ENCODE results near the gene DACT3.

The DACT3 gene

DNA sequence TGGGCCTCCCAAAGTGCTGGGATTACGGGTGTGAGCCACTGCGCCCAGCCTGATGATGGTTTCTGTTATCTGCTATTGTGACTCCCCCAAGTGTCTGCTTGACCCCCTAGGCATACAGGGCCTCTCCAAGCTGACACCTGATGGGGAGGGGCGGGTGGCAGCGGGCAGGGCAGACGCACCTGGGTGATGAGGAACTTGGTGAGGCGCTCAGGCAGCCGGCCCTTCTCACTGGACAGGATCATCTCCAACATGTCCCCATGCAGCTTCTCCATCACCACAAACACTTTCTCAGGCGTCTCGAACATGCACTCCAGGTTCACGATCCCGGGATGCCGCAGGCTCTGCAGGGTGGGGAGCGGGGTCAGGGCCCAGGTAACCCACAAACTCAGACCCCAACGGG, 28.4 kb upstream of the DACT3 start:
- Histone ChIP-seq H3K36me3 (ENCODE audit: insufficient read depth, low read length) (peaks cover 33% of the 10 kb centered on the region), H3K9ac (ENCODE audit: low read depth, low read length) (no peak overlapping the region), H3K4me1 (ENCODE audit: insufficient read depth, low read length) (no peaks in the 10 kb centered on the region), H3K9me3 (ENCODE audit: control insufficient read depth, insufficient read depth, low read length) (no peaks in the 10 kb centered on the region)

DNA sequence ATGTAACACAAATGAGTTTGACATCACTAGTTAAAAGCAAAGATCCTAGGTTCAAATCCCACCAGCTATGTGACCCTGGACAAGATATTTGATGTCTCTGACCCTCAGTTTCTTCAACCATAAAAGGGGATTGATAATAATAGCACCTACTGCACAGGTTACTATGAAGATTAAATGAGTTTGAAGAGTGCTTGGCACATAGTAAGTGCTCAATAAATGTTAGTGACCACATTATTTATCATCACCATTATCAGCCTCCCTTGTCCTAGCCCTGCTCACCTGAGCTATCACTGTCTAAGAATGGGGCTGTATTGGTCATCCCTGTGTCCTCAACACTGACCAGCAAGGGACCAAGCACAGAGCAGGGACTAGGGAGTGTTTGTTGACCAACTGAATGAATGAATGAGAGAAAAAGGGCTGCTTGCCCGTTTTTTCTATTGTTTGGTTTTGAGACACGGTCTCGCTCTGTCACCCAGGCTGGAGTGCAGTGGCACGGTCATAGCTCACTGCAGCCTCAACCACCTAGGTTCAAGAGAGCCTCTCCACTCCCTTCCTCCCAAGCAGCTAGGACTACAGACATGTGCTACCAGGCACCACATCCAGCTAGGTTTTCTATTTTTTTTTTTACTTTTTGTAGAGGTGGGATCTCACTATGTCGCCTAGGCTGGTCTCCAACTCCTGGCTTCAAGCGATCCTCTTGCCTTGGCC, 26.6 kb upstream of the DACT3 start:
- H3K9me3 ChIP-seq (ENCODE audit: control insufficient read depth, insufficient read depth, low read length): no peaks in the 10 kb centered on the region
- no peaks in the 10 kb centered on the region for H3K4me1 ChIP-seq (ENCODE audit: insufficient read depth, low read length)
- H3K36me3 ChIP-seq (ENCODE audit: insufficient read depth, low read length): peaks cover 24% of the 10 kb centered on the region
- no peak overlapping the region for H3K9ac ChIP-seq (ENCODE audit: low read depth, low read length)

DNA sequence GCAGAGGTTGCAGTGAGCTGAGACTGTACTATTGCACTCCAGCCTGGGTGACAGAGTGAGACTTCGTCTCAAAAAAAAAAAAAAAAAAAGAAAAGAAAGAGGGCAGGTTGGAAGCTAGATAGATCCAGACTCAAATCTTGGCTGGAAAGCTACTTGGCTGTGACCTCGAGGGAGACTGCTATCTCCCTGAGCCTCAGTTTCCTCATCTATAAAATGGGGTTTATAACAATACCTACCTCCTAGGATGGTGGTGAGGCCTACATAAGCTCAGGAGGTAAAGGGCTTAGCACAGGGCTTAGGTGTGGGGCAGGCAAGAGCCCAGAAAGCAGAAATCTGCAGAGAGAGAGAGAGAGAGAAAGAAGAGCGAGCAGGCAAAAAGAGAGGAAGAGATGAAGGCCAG, 24.2 kb upstream of the DACT3 start:
- Histone ChIP-seq H3K9me3 (ENCODE audit: control insufficient read depth, insufficient read depth, low read length) (no peaks in the 10 kb centered on the region), H3K9ac (ENCODE audit: low read depth, low read length) (no peak overlapping the region), H3K4me1 (ENCODE audit: insufficient read depth, low read length) (no peaks in the 10 kb centered on the region), H3K36me3 (ENCODE audit: insufficient read depth, low read length) (peaks cover 11% of the 10 kb centered on the region)

DNA sequence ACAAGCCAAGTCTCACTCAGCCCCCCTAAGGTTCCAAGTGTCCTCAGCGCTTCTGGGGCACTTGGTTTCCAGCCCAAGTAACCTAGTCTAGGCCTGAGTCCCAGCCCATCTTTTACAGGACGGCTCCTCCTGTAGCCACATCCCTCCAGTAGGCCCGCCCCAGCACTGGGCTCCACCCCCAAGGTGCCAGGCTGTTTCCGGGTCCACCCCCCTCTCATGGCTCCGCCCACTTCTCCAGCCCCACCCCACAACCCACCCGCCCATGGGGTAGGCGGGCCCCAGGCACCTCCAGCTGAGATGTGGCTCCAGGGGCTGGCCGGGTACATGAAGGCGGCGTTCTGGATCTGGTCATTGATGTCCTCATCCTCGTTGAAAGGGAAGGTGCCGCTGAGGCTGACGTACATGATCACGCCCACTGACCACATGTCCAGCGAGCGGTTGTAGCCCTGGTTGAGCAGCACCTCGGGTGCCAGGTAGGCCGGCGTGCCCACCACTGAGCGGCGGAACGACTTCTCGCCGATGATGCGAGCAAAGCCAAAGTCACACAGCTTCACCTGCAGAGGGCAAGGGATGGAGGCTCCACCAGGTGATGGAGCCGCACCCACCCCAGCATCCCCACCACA, 17.2 kb upstream of the DACT3 start:
- peaks cover 5% of the 10 kb centered on the region; the same call in 1 of the 2 replicates for H3K4me1 ChIP-seq (ENCODE audit: insufficient read depth, low read length)
- H3K36me3 ChIP-seq (ENCODE audit: insufficient read depth, low read length): peaks cover 4% of the 10 kb centered on the region
- H3K9ac ChIP-seq (ENCODE audit: low read depth, low read length): no peak overlapping the region
- no peaks in the 10 kb centered on the region for H3K9me3 ChIP-seq (ENCODE audit: control insufficient read depth, insufficient read depth, low read length)

DNA sequence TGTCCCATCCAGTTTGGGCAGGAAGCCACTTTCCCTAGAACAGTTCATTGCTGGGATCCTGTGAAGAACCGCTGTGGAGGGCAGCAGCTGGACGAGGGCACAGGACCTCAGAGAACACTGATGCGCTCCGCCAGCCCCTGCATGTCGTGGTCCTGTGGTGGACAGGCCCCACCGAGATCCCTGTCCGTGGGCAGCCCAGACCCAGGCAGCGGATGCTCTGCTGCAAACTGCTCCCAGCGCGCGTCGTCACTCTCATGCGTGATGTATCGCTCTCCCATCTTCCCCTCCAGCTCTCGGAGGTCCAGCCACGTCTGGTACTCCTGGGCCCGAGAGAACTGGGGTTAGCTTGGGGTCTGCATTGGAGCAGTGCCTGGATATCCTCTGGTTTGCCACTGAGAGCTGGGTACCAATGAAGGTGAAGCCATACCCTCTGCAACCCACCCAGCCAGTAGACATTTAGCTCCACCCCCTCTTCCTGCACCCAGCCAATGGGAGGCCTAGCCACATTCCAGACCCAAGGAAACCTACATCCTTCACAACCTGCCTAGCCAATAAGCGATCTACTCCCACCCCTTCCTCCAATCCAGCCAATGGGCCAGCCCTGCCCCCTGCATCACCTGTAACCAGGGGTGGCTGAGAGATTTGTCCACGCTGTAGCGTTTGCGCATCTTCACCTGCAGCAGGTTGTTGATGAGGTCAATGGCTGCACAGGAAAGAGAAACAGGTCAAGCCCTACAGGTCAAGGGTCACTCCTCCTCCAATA, 13.6 kb upstream of the DACT3 start:
- H3K9me3 ChIP-seq (ENCODE audit: control insufficient read depth, insufficient read depth, low read length): no peaks in the 10 kb centered on the region; the same call in 1 of the 2 replicates
- H3K36me3 ChIP-seq (ENCODE audit: insufficient read depth, low read length): peaks cover 4% of the 10 kb centered on the region
- no peak overlapping the region for H3K9ac ChIP-seq (ENCODE audit: low read depth, low read length)
- peaks cover 5% of the 10 kb centered on the region; the same call in 1 of the 2 replicates for H3K4me1 ChIP-seq (ENCODE audit: insufficient read depth, low read length)

DNA sequence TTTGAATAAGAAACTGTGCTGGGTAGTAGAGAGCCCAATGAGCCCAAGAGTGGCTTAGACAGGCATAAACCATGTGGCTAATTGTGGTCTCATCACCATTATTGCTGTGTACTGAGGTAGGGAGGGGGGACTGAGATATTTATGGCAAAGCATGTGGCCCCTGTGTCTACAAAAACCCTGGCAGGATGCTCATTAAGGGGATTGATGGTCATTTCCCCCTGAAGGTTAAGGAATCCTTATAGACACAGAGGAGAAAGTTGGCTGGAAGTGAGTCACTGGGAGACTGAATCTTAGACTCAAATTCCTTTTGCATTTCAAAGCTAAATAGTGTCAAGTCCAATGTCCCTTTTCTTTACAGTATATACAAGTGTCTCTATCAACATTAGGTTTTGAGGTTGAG, 9.8 kb upstream of the DACT3 start:
- H3K4me1 ChIP-seq (ENCODE audit: insufficient read depth, low read length): no peaks in the 10 kb centered on the region
- no peaks in the 10 kb centered on the region; the same call in none of the 2 replicates for H3K36me3 ChIP-seq (ENCODE audit: insufficient read depth, low read length)
- no peaks in the 10 kb centered on the region; the same call in 1 of the 2 replicates for H3K9me3 ChIP-seq (ENCODE audit: control insufficient read depth, insufficient read depth, low read length)
- H3K9ac ChIP-seq (ENCODE audit: low read depth, low read length): no peak overlapping the region

DNA sequence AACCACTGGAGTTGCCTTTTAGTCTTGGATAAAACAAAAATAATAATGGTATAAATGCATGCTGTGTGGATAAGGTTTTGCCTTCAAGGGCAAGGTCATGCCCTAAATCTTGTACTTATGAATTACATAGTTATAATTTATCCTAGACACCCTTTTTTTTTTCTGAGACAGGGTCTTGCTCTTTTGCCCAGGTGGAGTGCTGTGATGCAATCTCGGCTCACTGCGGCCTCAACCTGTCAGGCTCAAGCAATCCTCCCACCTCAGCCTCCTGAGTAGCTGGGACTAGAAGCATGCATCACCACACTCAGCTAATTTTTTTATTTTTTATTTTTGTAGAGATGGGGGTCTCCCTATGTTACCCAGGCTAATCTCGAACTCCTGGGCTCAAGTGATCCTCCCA, 7.7 kb upstream of the DACT3 start:
- H3K36me3 ChIP-seq (ENCODE audit: insufficient read depth, low read length): no peaks in the 10 kb centered on the region; the same call in none of the 2 replicates
- no peaks in the 10 kb centered on the region for H3K4me1 ChIP-seq (ENCODE audit: insufficient read depth, low read length)
- H3K9me3 ChIP-seq (ENCODE audit: control insufficient read depth, insufficient read depth, low read length): no peaks in the 10 kb centered on the region; the same call in 1 of the 2 replicates
- H3K9ac ChIP-seq (ENCODE audit: low read depth, low read length): no peak overlapping the region

DNA sequence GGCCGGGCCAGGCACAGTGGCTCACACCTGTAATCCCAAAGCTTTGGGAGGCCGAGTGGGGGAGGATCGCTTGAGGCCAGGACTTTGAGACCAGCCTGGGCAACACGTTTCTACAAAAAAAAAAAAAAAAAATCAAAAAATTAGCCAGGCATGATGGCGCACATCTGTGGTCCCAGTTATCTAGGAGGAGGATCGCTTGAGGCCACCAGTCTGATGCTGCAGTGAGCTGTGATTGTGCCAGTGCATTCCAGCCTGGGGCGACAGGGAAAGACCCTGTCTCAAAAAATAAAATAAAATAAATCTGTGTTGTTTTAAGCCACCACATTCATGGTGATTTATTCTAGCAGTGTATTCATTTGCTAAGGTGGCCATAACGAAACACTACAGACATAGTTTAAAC, 4.1 kb upstream of the DACT3 start:
- Histone ChIP-seq H3K9me3 (ENCODE audit: control insufficient read depth, insufficient read depth, low read length) (no peaks in the 10 kb centered on the region), H3K36me3 (ENCODE audit: insufficient read depth, low read length) (no peaks in the 10 kb centered on the region; the same call in 1 of the 2 replicates), H3K9ac (ENCODE audit: low read depth, low read length) (no peak overlapping the region), H3K4me1 (ENCODE audit: insufficient read depth, low read length) (no peaks in the 10 kb centered on the region)

DNA sequence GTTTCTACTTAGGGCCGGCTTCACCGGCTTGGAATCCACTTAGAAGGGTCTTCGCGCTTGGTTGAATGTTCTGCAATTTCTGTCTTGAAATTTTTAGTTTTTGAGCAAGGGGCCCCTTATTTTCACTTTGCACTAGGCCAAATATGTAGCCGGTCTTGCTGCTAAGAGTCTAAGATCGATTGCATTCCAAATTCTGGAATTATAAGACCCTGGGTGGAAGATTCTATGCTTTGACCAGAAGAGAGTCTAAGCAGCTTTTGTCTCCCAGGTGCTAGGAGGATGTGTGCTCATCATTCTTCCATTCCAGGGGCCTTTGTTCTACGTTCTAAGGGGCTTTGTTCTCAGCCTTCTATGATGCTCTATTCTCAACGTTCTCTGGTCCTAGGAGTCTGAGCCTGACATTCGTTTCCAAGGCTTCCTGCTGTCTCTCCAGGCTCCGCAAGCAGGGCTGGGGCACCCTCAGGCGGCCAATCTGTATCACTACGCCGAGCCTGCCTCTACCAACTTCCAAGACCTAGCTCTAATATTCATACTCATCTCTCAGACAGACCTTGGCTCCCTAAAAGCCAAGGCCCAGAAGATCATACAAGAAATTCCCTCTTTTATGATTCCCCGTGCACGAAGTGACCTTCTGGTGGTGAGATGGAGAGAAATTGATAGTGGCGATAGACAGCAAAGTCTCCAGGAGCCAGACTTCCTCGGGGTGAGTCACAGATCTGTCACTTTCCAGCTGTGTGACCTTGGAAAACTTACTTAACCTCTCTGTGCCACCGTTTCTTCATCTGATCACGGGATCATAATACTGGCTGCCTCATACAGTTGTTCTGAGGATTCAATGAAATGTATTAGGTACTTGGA, 982 bp upstream of the DACT3 start:
- peak overlapping the region; percentile 45; the same call in 1 of the 2 replicates for H3K9ac ChIP-seq (ENCODE audit: low read depth, low read length)
- no peaks in the 10 kb centered on the region for H3K36me3 ChIP-seq (ENCODE audit: insufficient read depth, low read length)
- H3K9me3 ChIP-seq (ENCODE audit: control insufficient read depth, insufficient read depth, low read length): no peaks in the 10 kb centered on the region
- H3K4me1 ChIP-seq (ENCODE audit: insufficient read depth, low read length): no peaks in the 10 kb centered on the region

DNA sequence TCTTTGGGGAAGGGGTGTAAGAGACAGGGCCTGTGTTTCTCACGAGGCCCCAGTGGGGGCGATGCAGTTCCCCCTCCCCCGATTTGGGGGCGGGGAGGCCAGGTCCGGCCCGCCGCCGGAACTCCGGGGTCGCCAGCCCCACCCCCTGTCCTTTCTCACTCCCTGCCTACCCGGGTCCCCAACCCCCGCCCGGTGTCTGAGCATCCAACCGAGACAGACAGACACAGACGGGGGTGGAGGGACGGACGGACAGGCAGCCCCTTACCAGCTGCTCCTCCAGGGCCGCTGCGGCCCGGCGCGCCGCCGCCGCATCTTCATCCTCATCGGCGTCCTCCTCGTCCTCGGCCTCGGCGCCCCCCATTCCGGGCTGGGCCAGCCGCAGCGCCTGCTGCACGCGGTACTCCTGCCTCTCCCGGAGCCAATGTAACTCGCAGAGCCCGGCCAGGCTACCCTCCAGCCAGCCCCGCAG, 397 bp downstream of the DACT3 start:
- Histone ChIP-seq H3K9me3 (ENCODE audit: control insufficient read depth, insufficient read depth, low read length) (no peaks in the 10 kb centered on the region), H3K4me1 (ENCODE audit: insufficient read depth, low read length) (no peaks in the 10 kb centered on the region), H3K9ac (ENCODE audit: low read depth, low read length) (peak overlapping the region; percentile 63; the same call in 1 of the 2 replicates), H3K36me3 (ENCODE audit: insufficient read depth, low read length) (no peaks in the 10 kb centered on the region)

DNA sequence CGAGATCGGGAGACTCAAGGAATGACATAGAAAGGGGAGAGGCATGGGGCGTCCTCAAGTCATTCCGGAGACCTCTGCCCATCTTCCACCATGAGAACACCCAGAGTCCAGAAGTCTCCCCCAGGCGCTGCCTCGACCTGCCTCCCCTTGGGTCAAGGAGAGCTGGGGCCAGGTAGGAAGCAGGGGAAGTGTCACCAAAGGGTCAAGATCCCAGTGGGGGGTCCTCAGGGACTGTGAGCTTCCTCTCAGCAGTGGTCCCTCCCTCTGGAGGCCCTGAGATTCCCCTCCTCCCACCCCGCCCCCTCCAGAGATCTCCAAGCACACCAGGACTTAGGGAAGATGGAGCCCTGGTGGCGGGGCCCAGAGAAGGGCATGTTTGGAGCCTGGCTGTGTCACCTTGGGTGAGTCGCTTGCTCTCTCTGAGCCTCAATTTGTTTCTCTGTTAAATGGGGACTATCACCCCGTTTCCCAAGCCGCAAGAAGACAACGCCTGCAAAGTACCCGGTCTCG, 919 bp downstream of the DACT3 start:
- H3K9ac ChIP-seq (ENCODE audit: low read depth, low read length): peak overlapping the region; percentile 63; the same call in 1 of the 2 replicates

DNA sequence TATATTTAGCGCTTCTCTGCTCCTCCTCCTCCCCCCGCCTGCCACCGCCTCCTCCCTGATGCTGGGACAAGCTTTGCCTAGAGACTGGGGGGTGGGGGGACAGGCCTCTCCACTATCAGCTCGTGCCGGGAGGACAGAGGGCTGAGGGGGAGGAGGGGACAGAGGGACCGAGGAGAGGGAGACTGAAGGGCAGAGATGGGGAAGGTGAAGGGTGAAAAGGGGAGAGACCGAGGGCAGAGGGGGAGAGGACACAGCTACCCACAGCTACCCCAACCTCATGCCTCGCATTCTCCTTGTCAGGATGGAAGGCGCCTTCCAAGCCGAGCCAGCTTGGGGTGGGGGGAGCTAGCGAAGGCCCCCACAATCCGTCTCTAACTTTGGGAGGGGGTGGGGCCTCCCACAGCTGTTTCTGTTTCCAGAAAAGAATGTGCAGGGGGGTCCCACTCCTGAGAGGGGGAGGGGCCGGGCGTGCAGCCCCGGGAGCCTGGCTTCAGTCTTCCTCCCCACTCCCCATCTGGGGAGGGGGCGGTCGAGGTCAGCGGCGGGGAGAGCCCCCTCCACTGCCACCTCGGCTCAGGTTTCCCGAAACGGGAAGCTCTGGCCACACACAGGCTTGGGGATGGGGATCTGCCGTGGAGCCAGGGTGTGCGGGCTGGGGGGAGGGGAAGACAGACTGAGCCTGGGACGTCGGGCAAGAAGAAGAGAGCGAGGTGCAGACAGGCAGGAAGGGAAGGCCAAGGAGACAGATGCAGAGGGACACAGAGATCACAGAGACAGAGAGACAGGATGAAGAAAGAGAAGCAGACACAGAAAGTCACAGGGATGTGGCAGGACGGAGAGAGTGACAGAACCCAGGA, 1.6 kb downstream of the DACT3 start:
- Histone ChIP-seq H3K4me1 (ENCODE audit: insufficient read depth, low read length) (peaks cover 7% of the 10 kb centered on the region; the same call in 1 of the 2 replicates), H3K36me3 (ENCODE audit: insufficient read depth, low read length) (no peaks in the 10 kb centered on the region), H3K9me3 (ENCODE audit: control insufficient read depth, insufficient read depth, low read length) (no peaks in the 10 kb centered on the region), H3K9ac (ENCODE audit: low read depth, low read length) (peak overlapping the region; percentile 63; the same call in 1 of the 2 replicates)

More for the DNA sequence above, 919 bp downstream of the DACT3 start:
- Histone ChIP-seq H3K4me1 (ENCODE audit: insufficient read depth, low read length) (peaks cover 1% of the 10 kb centered on the region; the same call in 1 of the 2 replicates), H3K36me3 (ENCODE audit: insufficient read depth, low read length) (no peaks in the 10 kb centered on the region), H3K9me3 (ENCODE audit: control insufficient read depth, insufficient read depth, low read length) (no peaks in the 10 kb centered on the region)

DNA sequence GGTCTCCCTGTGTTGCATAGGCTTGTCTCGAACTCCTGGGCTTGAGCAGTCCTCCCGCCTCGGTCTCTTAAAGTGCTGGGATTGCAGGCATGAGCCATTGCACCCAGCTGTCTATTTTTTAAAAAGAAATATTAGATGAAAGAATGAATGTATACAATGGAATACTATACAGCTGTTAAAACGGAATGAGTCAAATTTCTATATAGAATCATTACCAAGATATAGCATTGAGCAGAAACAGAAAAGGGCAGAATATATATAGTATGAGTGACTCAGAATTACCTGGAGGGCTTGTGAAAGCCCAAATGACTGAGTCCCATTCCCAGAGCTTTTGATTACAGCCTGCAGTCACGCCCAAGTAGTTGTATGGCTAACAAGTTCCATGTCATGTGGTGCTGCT, 4.4 kb downstream of the DACT3 start:
- H3K9ac ChIP-seq (ENCODE audit: low read depth, low read length): no peak overlapping the region

More for the DNA sequence above, 4.4 kb downstream of the DACT3 start:
- H3K9me3 ChIP-seq (ENCODE audit: control insufficient read depth, insufficient read depth, low read length): no peaks in the 10 kb centered on the region
- H3K4me1 ChIP-seq (ENCODE audit: insufficient read depth, low read length): peaks cover 14% of the 10 kb centered on the region
- H3K36me3 ChIP-seq (ENCODE audit: insufficient read depth, low read length): no peaks in the 10 kb centered on the region

All from ES-I3 (cell line).